ENCODE measurements around the gene COL10A1. TPM values are rescaled to one million over a fixed set of nuclear protein-coding genes. Genes with fewer than 3 reads are reported as not detected.

COL10A1 gene
- total RNA-seq, 3 donors from 2014 or later (not counting 1 experiment from before 2014, with no cell fraction given), result not detected

DNA sequence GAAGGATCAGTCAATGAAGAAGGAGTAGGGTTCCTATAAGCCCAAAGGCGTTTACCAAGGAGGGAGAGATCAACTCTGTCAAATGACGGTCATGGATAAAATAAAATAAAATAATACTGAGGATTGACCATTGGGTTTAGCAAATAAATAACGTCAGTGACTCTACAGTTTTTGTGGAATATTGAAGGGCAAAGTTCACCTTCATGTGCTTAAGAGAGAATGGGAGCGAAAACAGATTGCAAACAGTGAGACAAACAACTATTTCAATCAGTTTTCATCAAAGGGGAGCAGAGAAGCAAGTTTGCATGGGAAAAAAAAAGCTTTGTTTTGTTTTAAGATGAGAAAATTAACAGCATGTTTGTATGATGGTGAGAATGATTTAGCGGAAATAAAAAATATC, 42.9 kb downstream of the COL10A1 start:
- no peak overlapping the region for H3K27ac Mint-ChIP-seq
- H3K9me3 Mint-ChIP-seq, result no peaks in the 10 kb centered on the region
- H3K4me1 Mint-ChIP-seq, result no peaks in the 10 kb centered on the region

DNA sequence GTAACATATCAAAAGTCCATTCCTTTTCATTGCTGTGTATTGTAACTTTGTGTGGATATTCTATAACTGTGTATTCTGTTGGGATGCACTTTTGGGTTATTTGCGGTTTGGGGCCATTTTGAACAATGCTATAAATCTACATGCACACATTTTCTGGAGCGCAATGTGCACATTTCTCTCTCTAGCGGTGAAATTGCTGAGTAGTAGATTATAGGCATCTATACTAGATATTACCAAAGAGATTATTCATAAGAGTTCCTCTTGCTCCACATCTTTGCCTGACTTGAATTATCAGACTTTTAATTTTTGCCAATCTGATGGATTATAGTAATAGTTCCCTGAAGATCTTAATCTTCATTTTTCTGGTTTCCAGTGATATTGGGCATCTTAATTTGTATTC, 47.0 kb downstream of the COL10A1 start:
- ATAC-seq (no peak), DNase-seq (no peak)
- Mint-ChIP-seq H3K36me3 (no peaks in the 10 kb centered on the region), H3K4me1 (no peaks in the 10 kb centered on the region), H3K27me3 (ENCODE audit: low read depth in 2 of 2) (peaks cover 19 to 41% of the 10 kb centered on the region in 2 donors), H3K9me3 (no peaks in the 10 kb centered on the region), H3K4me3 (no peak overlapping the region), H3K27ac (no peak overlapping the region)
- no peaks in the 10 kb centered on the region for H3K36me3 ChIP-seq (ENCODE audit: control insufficient read depth, insufficient read depth, low read length)
- H3K9me3 ChIP-seq (ENCODE audit: control insufficient read depth, insufficient read depth, low read length), result no peaks in the 10 kb centered on the region
- intact Hi-C loops (cut with micrococcal nuclease), result no loop called here
- TF ChIP-seq, protein P1, sequence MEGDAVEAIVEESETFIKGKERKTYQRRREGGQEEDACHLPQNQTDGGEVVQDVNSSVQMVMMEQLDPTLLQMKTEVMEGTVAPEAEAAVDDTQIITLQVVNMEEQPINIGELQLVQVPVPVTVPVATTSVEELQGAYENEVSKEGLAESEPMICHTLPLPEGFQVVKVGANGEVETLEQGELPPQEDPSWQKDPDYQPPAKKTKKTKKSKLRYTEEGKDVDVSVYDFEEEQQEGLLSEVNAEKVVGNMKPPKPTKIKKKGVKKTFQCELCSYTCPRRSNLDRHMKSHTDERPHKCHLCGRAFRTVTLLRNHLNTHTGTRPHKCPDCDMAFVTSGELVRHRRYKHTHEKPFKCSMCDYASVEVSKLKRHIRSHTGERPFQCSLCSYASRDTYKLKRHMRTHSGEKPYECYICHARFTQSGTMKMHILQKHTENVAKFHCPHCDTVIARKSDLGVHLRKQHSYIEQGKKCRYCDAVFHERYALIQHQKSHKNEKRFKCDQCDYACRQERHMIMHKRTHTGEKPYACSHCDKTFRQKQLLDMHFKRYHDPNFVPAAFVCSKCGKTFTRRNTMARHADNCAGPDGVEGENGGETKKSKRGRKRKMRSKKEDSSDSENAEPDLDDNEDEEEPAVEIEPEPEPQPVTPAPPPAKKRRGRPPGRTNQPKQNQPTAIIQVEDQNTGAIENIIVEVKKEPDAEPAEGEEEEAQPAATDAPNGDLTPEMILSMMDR (IDR thresholded peaks at IDR 0.05), result no peak
- WGBS (ENCODE audit: insufficient coverage), result 100% methylated on average over 2 of the region's 3 CpGs
- H3K27me3 ChIP-seq (ENCODE audit: control insufficient read depth, insufficient read depth, low read length), result no peaks in the 10 kb centered on the region
- no peaks in the 10 kb centered on the region for H3K4me1 ChIP-seq (ENCODE audit: control insufficient read depth, insufficient read depth, low read length)
- H3K4me3 ChIP-seq (ENCODE audit: low read length), result no peak overlapping the region
- H3K27ac ChIP-seq (ENCODE audit: low read length), result no peak overlapping the region

More for the DNA sequence above, 42.9 kb downstream of the COL10A1 start:
- Mint-ChIP-seq H3K4me3 (no peak overlapping the region), H3K36me3 (no peaks in the 10 kb centered on the region), H3K27me3 (ENCODE audit: low read depth in 2 of 2) (peaks cover 19 to 32% of the 10 kb centered on the region in 2 donors)
- intact Hi-C loops (cut with micrococcal nuclease), result no loop called here
- H3K36me3 ChIP-seq (ENCODE audit: control insufficient read depth, insufficient read depth, low read length), result no peaks in the 10 kb centered on the region
- H3K27ac ChIP-seq (ENCODE audit: low read length), result no peak overlapping the region
- peaks cover 3% of the 10 kb centered on the region for H3K4me1 ChIP-seq (ENCODE audit: control insufficient read depth, insufficient read depth, low read length)
- no peak for DNase-seq
- H3K27me3 ChIP-seq (ENCODE audit: control insufficient read depth, insufficient read depth, low read length), result no peaks in the 10 kb centered on the region
- no peak overlapping the region for H3K4me3 ChIP-seq (ENCODE audit: low read length)
- TF ChIP-seq, protein P1 (IDR thresholded peaks at IDR 0.05), result no peak
- WGBS (ENCODE audit: insufficient coverage), result 92% methylated on average over 5 of the region's 5 CpGs
- no peak for ATAC-seq
- no peaks in the 10 kb centered on the region for H3K9me3 ChIP-seq (ENCODE audit: control insufficient read depth, insufficient read depth, low read length)

DNA sequence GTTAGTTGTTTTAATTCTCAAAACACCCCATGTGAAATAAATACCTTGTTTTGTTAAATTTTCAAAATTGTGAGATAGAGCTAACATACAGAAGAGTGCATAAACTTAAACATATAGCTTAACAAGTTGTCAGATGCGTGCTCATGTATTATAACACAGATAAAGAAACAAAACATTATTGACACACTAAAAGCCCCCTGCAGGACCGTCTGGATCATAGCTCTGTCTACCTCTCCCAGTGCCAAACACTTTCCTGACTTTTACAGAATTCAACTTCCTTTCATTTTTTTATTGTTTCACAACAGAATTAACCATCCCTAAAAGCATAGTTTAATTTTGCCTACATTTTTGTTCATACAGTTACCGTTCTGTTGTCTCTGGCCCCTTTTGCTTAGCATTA, 47.4 kb downstream of the COL10A1 start:
- no peak overlapping the region for H3K4me3 ChIP-seq (ENCODE audit: low read length)
- H3K36me3 ChIP-seq (ENCODE audit: control insufficient read depth, insufficient read depth, low read length), result no peaks in the 10 kb centered on the region
- 89% methylated on average over 3 of the region's 3 CpGs for WGBS (ENCODE audit: insufficient coverage)
- H3K9me3 ChIP-seq (ENCODE audit: control insufficient read depth, insufficient read depth, low read length), result no peaks in the 10 kb centered on the region
- intact Hi-C loops (cut with micrococcal nuclease), result no loop called here
- Mint-ChIP-seq H3K4me1 (no peaks in the 10 kb centered on the region), H3K36me3 (no peaks in the 10 kb centered on the region), H3K4me3 (no peak overlapping the region), H3K9me3 (no peaks in the 10 kb centered on the region), H3K27ac (no peak overlapping the region), H3K27me3 (ENCODE audit: low read depth in 2 of 2) (peaks cover 19 to 41% of the 10 kb centered on the region in 2 donors)
- no peaks in the 10 kb centered on the region for H3K4me1 ChIP-seq (ENCODE audit: control insufficient read depth, insufficient read depth, low read length)
- H3K27ac ChIP-seq (ENCODE audit: low read length), result no peak overlapping the region
- TF ChIP-seq, protein P1 (IDR thresholded peaks at IDR 0.05), result no peak
- ATAC-seq (no peak), DNase-seq (no peak)
- H3K27me3 ChIP-seq (ENCODE audit: control insufficient read depth, insufficient read depth, low read length), result no peaks in the 10 kb centered on the region

DNA sequence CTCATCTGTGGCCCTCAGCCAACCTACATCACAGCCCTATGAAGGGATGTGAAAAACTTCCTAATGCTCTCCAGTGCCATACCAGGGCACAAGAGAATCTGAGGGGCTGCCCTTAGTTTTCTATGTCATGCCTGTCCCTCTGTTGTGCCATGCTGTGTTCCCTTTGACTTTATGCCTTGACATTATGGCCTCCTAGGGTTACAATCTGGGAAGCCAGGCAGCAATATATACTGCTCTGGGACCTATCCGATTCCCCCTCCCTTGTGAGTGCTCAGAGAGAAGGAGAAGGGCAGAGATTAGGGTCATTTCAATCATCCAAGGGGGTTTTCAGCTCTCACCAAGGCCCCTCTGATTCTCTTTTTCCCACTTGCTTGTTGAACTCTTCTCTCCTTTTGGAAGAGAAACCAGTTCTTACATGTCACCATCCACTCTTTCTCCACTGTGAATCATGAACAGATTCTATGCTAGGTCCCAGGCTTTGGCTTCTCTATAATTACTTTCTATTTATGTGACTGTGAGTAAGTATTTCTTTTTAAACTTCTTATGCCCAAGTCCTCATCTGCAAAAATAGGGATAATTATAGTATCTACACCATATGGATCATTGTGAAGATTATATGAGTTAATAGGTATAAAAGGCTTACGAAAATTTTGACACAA, 51.1 kb downstream of the COL10A1 start:
- TF ChIP-seq, protein P1 (IDR thresholded peaks at IDR 0.05), result no peak
- no peaks in the 10 kb centered on the region for H3K4me1 ChIP-seq (ENCODE audit: control insufficient read depth, insufficient read depth, low read length)
- H3K36me3 ChIP-seq (ENCODE audit: control insufficient read depth, insufficient read depth, low read length), result no peaks in the 10 kb centered on the region
- H3K4me3 ChIP-seq (ENCODE audit: low read length), result no peak overlapping the region
- no peak overlapping the region for H3K27ac ChIP-seq (ENCODE audit: low read length)
- ATAC-seq, result no peak
- intact Hi-C loops (cut with micrococcal nuclease), result no loop called here
- H3K36me3 Mint-ChIP-seq, result no peaks in the 10 kb centered on the region
- no peak overlapping the region for H3K4me3 Mint-ChIP-seq
- H3K9me3 ChIP-seq (ENCODE audit: control insufficient read depth, insufficient read depth, low read length), result no peaks in the 10 kb centered on the region
- no peaks in the 10 kb centered on the region for H3K27me3 ChIP-seq (ENCODE audit: control insufficient read depth, insufficient read depth, low read length)
- 80% methylated on average over 1 of the region's 2 CpGs for WGBS (ENCODE audit: insufficient coverage)
- DNase-seq, result no peak
- H3K27ac Mint-ChIP-seq, result no peak overlapping the region
- H3K27me3 Mint-ChIP-seq (ENCODE audit: low read depth in 2 of 2), result peaks cover 5 to 23% of the 10 kb centered on the region in 2 donors
- H3K9me3 Mint-ChIP-seq, result no peaks in the 10 kb centered on the region
- H3K4me1 Mint-ChIP-seq, result no peaks in the 10 kb centered on the region
